Caco-2 (cell line): ENCODE data around the gene MX2. TPM values are rescaled to one million over a fixed set of nuclear protein-coding genes. Genes with fewer than 3 reads are reported as not detected.

ENCODE experiments used
- BruUV-seq: library from RNA; stranded (reverse); fragments of 400-500 nt; replicated peaks from 2 replicates; lab custom pipeline; 2021; lab: Mats Ljungman, UMichigan
- CTCF ChIA-PET: fragments of 300-600 bp; sonication (Branson Sonifier 250); formaldehyde crosslinking; loops from one replicate; lab custom pipeline; 2022; ENCODE audit warnings: antibody characterized with exemption; lab: Charles Lee
- POLR2A ChIA-PET: fragments of 300-600 bp; sonication (Branson Sonifier 250); formaldehyde crosslinking; loops from one replicate; lab custom pipeline; 2022; ENCODE audit warnings: antibody characterized with exemption; lab: Charles Lee
- DNase-seq, 2 experiments: peaks; one replicate each; pipeline versions ENCODE4 v3.0.0 to v3.0.0-alpha.2; 2020 to 2022
- H3K27me3 ChIP-seq: replicated peaks from 2 replicates; pipeline ENCODE4 v1.6.0; 2011; ENCODE audit warnings: low read length; ENCODE audit not compliant: control insufficient read depth, insufficient read depth
- H3K36me3 ChIP-seq: 2 replicates; pipeline ENCODE4 v1.5.1; 2011; ENCODE audit warnings: low read length; ENCODE audit not compliant: control insufficient read depth, insufficient read depth
- H3K4me1 ChIP-seq: fragments of 250-450 bp; sonication (Bioruptor Pico); 2 replicates; pipeline ENCODE4 v1.5.1; 2020; ENCODE audit warnings: mild to moderate bottlenecking
- H3K4me3 ChIP-seq: 2 replicates; pipeline ENCODE4 v1.5.1; 2011; ENCODE audit warnings: low read depth, mild to moderate bottlenecking, control low read depth, low read length
- H3K9me3 ChIP-seq: fragments of 250-450 bp; sonication (Bioruptor Pico); 2 replicates; pipeline ENCODE4 v1.5.1; 2020; ENCODE audit warnings: mild to moderate bottlenecking, moderate library complexity
- H3K27ac Mint-ChIP-seq: one replicate; pipeline ENCODE4 v1.8.0; 2022; ENCODE audit warnings: mixed read lengths; ENCODE audit not compliant: unreplicated experiment
- H3K27me3 Mint-ChIP-seq: one replicate; pipeline ENCODE4 v1.8.0; 2022; ENCODE audit warnings: mixed read lengths; ENCODE audit not compliant: insufficient read depth, unreplicated experiment
- H3K36me3 Mint-ChIP-seq: one replicate; pipeline ENCODE4 v1.8.0; 2022; ENCODE audit warnings: mild to moderate bottlenecking, mixed read lengths; ENCODE audit not compliant: insufficient read depth, unreplicated experiment
- H3K4me1 Mint-ChIP-seq: one replicate; pipeline ENCODE4 v1.8.0; 2022; ENCODE audit warnings: low read depth, mixed read lengths; ENCODE audit not compliant: unreplicated experiment
- H3K4me3 Mint-ChIP-seq: one replicate; pipeline ENCODE4 v1.8.0; 2022; ENCODE audit warnings: mild to moderate bottlenecking, moderate library complexity, mixed read lengths; ENCODE audit not compliant: unreplicated experiment
- H3K9me3 Mint-ChIP-seq: one replicate; pipeline ENCODE4 v1.8.0; 2022; ENCODE audit warnings: mixed read lengths; ENCODE audit not compliant: unreplicated experiment
- intact Hi-C: fragments of 100-400 bp; cut with micrococcal nuclease; formaldehyde crosslinking; loops from one replicate; pipeline ENCODE4 v1.10.0; 2022; ENCODE audit not compliant: unreplicated experiment
- total RNA-seq: library from RNA; stranded (reverse); gene quantifications from 2 replicates; pipeline ENCODE4 v1.2.3, GENCODE V29; 2022
- TF ChIP-seq, protein P1 (sequence below), 2 experiments: fragments of 200-600 bp in 1 of 2; IDR thresholded peaks; 1 replicate in 1 of 2; 2 replicates in 1 of 2; pipeline versions ENCODE4 v1.5.1 to v1.8.0; 2011 to 2022; ENCODE audit warnings: antibody characterized with exemption in 1 of 2, control low read depth in 1 of 2, inconsistent platforms in 1 of 2, low read depth in 1 of 2, low read length in 1 of 2, mild to moderate bottlenecking in 1 of 2, moderate library complexity in 1 of 2; ENCODE audit not compliant: insufficient read depth in 1 of 2, severe bottlenecking in 1 of 2, unreplicated experiment in 1 of 2

MX2 gene
- total RNA-seq, 1 experiment from 2014 or later: 0.84 TPM

- TF ChIP-seq, protein P1, sequence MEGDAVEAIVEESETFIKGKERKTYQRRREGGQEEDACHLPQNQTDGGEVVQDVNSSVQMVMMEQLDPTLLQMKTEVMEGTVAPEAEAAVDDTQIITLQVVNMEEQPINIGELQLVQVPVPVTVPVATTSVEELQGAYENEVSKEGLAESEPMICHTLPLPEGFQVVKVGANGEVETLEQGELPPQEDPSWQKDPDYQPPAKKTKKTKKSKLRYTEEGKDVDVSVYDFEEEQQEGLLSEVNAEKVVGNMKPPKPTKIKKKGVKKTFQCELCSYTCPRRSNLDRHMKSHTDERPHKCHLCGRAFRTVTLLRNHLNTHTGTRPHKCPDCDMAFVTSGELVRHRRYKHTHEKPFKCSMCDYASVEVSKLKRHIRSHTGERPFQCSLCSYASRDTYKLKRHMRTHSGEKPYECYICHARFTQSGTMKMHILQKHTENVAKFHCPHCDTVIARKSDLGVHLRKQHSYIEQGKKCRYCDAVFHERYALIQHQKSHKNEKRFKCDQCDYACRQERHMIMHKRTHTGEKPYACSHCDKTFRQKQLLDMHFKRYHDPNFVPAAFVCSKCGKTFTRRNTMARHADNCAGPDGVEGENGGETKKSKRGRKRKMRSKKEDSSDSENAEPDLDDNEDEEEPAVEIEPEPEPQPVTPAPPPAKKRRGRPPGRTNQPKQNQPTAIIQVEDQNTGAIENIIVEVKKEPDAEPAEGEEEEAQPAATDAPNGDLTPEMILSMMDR (IDR thresholded peaks at IDR 0.05; ENCODE audit: insufficient read depth in 1 of 2, low read depth in 1 of 2, low read length in 1 of 2, severe bottlenecking in 1 of 2, unreplicated experiment in 1 of 2): no peak
- Mint-ChIP-seq H3K4me3 (no peak overlapping the region), H3K27me3 (no peaks in the 10 kb centered on the region), H3K9me3 (no peaks in the 10 kb centered on the region), H3K27ac (no peak overlapping the region), H3K4me1 (peaks cover 29% of the 10 kb centered on the region), H3K36me3 (peaks cover 21% of the 10 kb centered on the region)
- Histone ChIP-seq H3K4me1 (peaks cover 40% of the 10 kb centered on the region), H3K27me3 (no peaks in the 10 kb centered on the region), H3K9me3 (no peaks in the 10 kb centered on the region), H3K4me3 (no peak overlapping the region), H3K36me3 (no peaks in the 10 kb centered on the region)
- POLR2A ChIA-PET: no interaction called here
- BruUV-seq: no TSS peak
- no peak for DNase-seq
- intact Hi-C loops: no loop called here
- CTCF ChIA-PET: no interaction called here
Measured at GRCh38 chr21:41325138-41325912, 36.5 kb upstream of the MX2 start.

GRCh38 chr21:41326414-41327080, 35.3 kb upstream of the MX2 start:
- peaks cover 3% of the 10 kb centered on the region for H3K9me3 Mint-ChIP-seq
- POLR2A ChIA-PET: no interaction called here
- no TSS peak for BruUV-seq

GRCh38 chr21:41327753-41328152, 34.1 kb upstream of the MX2 start:
- intact Hi-C loops: no loop called here
- Histone ChIP-seq H3K4me1 (peaks cover 22% of the 10 kb centered on the region), H3K27me3 (no peaks in the 10 kb centered on the region), H3K36me3 (no peaks in the 10 kb centered on the region; the same call in 1 of the 2 replicates), H3K9me3 (no peaks in the 10 kb centered on the region), H3K4me3 (no peak overlapping the region)
- H3K27me3 Mint-ChIP-seq: no peaks in the 10 kb centered on the region
- ChIA-PET CTCF (no interaction called here), POLR2A (no interaction called here)
- no peak overlapping the region for H3K4me3 Mint-ChIP-seq
- no peak overlapping the region for H3K27ac Mint-ChIP-seq
- DNase-seq: no peak
- H3K4me1 Mint-ChIP-seq: peaks cover 14% of the 10 kb centered on the region
- BruUV-seq: no TSS peak
- H3K36me3 Mint-ChIP-seq: peaks cover 26% of the 10 kb centered on the region
- TF ChIP-seq, protein P1 (IDR thresholded peaks at IDR 0.05; ENCODE audit: insufficient read depth in 1 of 2, low read depth in 1 of 2, low read length in 1 of 2, severe bottlenecking in 1 of 2, unreplicated experiment in 1 of 2): no peak
- H3K9me3 Mint-ChIP-seq: peaks cover 16% of the 10 kb centered on the region

More at GRCh38 chr21:41326414-41327080, 35.3 kb upstream of the MX2 start:
- Histone ChIP-seq H3K4me1 (peaks cover 28% of the 10 kb centered on the region), H3K9me3 (no peaks in the 10 kb centered on the region), H3K27me3 (no peaks in the 10 kb centered on the region), H3K4me3 (no peak overlapping the region), H3K36me3 (no peaks in the 10 kb centered on the region; the same call in 1 of the 2 replicates)
- Mint-ChIP-seq H3K4me1 (peaks cover 20% of the 10 kb centered on the region), H3K27me3 (no peaks in the 10 kb centered on the region), H3K27ac (no peak overlapping the region), H3K36me3 (peaks cover 26% of the 10 kb centered on the region), H3K4me3 (no peak overlapping the region)
- DNase-seq: no peak
- intact Hi-C loops: no loop called here
- CTCF ChIA-PET: interaction anchor here (0.6 kb wide), 1 partner anchor 131 kb away, joined by 3 read pairs; no protein-coding TSS in a partner anchor
- TF ChIP-seq, protein P1 (IDR thresholded peaks at IDR 0.05; ENCODE audit: insufficient read depth in 1 of 2, low read depth in 1 of 2, low read length in 1 of 2, severe bottlenecking in 1 of 2, unreplicated experiment in 1 of 2): no peak
